A549 treated with AZD9567 at 1 μM for 4 hours (cell line): ENCODE results near the gene KIF1C. TPM values are rescaled to one million over a fixed set of nuclear protein-coding genes. Genes with fewer than 3 reads are reported as not detected.

Source experiments
- total RNA-seq: library from RNA; stranded (reverse); fragments of 200-300 nt; extraction: Qiagen RNA extraction; gene quantifications from 5 replicates; pipeline ENCODE4 v1.2.3, GENCODE V29; 2022; ENCODE audit not compliant: insufficient read depth

KIF1C gene
- 97.3 to 167 TPM (median 112 TPM) in 5 replicates for total RNA-seq

DNA sequence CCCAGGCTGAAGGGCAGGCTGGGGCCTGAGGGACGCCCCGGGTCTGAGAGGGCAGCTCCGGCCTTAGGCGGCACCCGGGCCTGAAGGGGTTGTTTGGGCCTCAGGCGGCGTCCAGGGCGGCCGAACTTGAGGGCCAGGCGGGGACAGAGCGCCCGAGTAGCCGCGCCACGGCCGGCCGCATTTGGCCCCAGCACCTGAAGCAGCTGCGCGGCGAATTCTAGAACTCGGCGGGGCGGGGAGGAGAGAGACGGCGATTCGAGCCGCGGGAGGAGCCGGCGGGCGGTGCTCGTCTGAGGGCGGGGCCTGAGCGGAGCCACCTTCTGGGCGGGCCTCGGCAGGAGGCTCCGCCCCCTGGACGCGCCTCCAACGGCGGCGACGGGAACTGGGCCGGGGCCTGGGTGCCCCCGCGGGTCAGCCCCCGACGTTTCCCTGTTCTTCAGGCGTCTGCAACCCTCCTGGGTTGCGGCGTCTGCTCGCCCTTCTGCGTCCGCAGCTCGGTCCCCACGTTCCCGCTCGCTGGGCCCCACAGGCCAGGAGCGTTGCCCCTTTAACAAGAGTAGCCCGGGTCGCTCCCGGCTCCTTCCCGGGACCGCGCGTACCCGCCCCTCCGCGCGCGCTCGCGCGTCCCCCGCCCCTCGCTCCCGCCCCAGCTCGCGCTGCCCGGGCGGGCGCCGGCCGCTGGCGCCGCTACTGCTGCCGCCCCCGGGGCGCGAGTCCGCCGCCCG lies at the start of gene KIF1C, which contains the start of gene INCA1:
Gene KIF1C, plus strand, starts transcription at position 649 of the 725 bp plus-strand sequence. CDS start 2,297 bp downstream, outside the sequence.
Gene INCA1, minus strand, starts transcription at position 221 of the 725 bp plus-strand sequence. CDS start 3,085 bp downstream, outside the sequence.

GRCh38 chr17:4948166-4948930 lies 49.4 kb upstream of the KIF1C start, which contains the start of gene PFN1:
Gene PFN1 (minus strand): TSS chr17:4948530. CDS start chr17:4948394, 136 bp downstream.

GRCh38 chr17:4950746-4951204 lies 47.0 kb upstream of the KIF1C start, which contains the start of gene ENO3:
Gene ENO3 (plus strand): TSS chr17:4951119. CDS start chr17:4951830, 711 bp downstream.

GRCh38 chr17:4967539-4968485 lies 29.9 kb upstream of the KIF1C start, which contains the start of gene SPAG7:
Gene SPAG7 (minus strand): TSS chr17:4967817. CDS start chr17:4967804, 13 bp downstream.

DNA sequence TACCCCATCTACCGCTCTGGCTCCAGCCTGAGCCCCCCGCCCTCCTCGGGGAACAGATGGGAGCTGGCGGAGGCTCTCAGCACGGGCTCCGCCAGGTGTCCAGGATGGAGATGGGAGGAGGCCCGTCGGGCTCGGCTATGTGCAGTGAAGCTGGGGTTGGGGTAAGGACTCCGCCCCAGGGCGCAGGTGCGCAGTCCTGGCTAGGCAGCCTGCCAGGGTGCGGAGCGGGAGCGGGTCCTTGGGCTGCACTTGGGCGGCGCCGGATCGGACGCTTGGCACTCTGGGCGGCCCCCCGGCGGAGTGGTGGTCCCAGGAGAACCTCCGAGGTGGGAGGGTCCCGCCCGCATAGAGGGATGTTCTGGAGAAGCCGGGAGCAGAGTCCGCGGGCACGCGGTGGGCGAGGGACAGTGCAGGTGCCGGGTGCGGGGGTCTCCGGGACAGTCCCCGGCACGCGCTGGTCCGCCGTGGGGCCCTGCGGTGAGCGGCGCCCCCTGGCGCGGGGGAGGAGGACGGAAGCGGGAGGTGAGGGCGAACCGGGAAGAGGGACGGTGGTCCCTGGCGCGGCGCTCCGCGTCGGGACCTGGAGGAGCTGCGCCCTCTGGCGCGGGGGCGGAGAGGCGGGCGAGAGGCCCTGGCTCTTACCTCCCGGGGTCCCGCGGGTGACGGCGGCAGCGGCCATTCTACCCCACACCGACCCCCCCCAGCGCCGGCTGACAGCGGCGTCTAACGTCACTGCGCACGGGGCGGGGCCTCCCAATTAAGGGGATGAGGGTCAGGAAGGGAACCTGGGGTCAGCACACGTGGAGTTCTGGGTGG lies 10.6 kb upstream of the KIF1C start, which contains the start of gene CAMTA2:
Gene CAMTA2, minus strand, starts transcription at position 725 of the 816 bp plus-strand sequence. CDS start 1,453 bp downstream, outside the sequence.

DNA sequence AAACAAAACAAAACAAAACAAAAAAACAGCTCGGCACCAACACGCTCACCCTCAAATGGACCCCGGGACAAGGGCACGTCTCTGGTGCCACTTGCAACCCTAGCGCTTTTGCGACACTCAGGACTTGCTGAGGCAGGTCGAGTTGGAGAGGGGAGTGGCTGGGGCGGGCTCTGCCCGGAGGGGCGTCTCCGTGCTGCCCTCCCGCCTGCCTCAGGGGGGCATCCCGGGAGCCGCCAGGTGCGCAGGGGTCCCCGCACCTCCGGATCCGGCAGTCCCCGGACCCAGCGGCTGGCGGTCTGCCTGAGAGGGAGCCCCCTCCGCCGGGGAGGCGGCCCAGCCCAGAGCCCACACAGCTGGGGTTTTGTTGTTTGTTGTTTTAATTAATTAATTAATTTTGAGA lies 37.6 kb downstream of the KIF1C start, which contains the start of gene SLC52A1:
Gene SLC52A1, minus strand, starts transcription at position 112 of the 400 bp plus-strand sequence. CDS start 820 bp downstream, outside the sequence.

Other genes starting within 250 kb of the KIF1C start
- gene TM4SF5, start 226.1 kb upstream of the KIF1C start, total RNA-seq, result 0.58 to 0.88 TPM (median 0.65 TPM) in 4 of 5 replicates, not detected in the other
- 0.85 to 1.4 TPM (median 0.92 TPM) in 4 of 5 replicates, not detected in the other for gene VMO1, start 211.6 kb upstream of the KIF1C start, total RNA-seq
- 0.13 TPM in 1 of 5 replicates, not detected in the others for gene GLTPD2, start 209.0 kb upstream of the KIF1C start, total RNA-seq
- 404 to 505 TPM (median 496 TPM) in 5 replicates for gene PSMB6, start 201.8 kb upstream of the KIF1C start, total RNA-seq
- 16.4 to 29.9 TPM (median 27.4 TPM) in 5 replicates for gene PLD2, start 190.8 kb upstream of the KIF1C start, total RNA-seq
- 43.4 to 60.9 TPM (median 59.8 TPM) in 5 replicates for gene MINK1, start 164.6 kb upstream of the KIF1C start, total RNA-seq
- gene C17orf107, start 98.4 kb upstream of the KIF1C start, total RNA-seq, result 0.33 to 0.38 TPM (median 0.34 TPM) in 4 of 5 replicates, not detected in the other
- gene CHRNE, start 94.9 kb upstream of the KIF1C start, total RNA-seq, result 0.08 to 0.17 TPM (median 0.09 TPM) in 4 of 5 replicates, not detected in the other
- not detected in 5 replicates for gene GP1BA, start 65.7 kb upstream of the KIF1C start, total RNA-seq
- gene SLC25A11, start 57.9 kb upstream of the KIF1C start, total RNA-seq, result 64.9 to 73.6 TPM (median 71.0 TPM) in 5 replicates
- gene RNF167, start 57.7 kb upstream of the KIF1C start, total RNA-seq, result 92.1 to 135 TPM (median 115 TPM) in 5 replicates
- gene PFN1, start 49.4 kb upstream of the KIF1C start, total RNA-seq, result 1,940 to 2,758 TPM (median 2,664 TPM) in 5 replicates
- 28.4 to 52.6 TPM (median 44.9 TPM) in 5 replicates for gene ENO3, start 46.8 kb upstream of the KIF1C start, total RNA-seq
- gene SPAG7, start 30.1 kb upstream of the KIF1C start, total RNA-seq, result 61.2 to 77.6 TPM (median 74.1 TPM) in 5 replicates
- gene CAMTA2, start 10.3 kb upstream of the KIF1C start, total RNA-seq, result 25.4 to 37.2 TPM (median 33.9 TPM) in 5 replicates
- 1.5 to 2.0 TPM (median 1.8 TPM) in 4 of 5 replicates, not detected in the other for gene INCA1, start 428 bp upstream of the KIF1C start, total RNA-seq
- gene SLC52A1, start 37.5 kb downstream of the KIF1C start, total RNA-seq, result 0.55 to 0.80 TPM (median 0.69 TPM) in 4 of 5 replicates, not detected in the other
- 0.85 to 1.8 TPM (median 1.1 TPM) in 5 replicates for gene ZFP3, start 80.5 kb downstream of the KIF1C start, total RNA-seq
- 3.3 to 10.3 TPM (median 4.1 TPM) in 5 replicates for gene ZNF232, start 113.9 kb downstream of the KIF1C start, total RNA-seq
- 0.01 to 0.05 TPM (median 0.03 TPM) in 4 of 5 replicates, not detected in the other for gene USP6, start 118.1 kb downstream of the KIF1C start, total RNA-seq
- gene ZNF594, start 193.9 kb downstream of the KIF1C start, total RNA-seq, result 1.3 to 1.9 TPM (median 1.4 TPM) in 5 replicates
- not detected in 5 replicates for gene SCIMP, start 236.9 kb downstream of the KIF1C start, total RNA-seq